Measurements from ENCODE around the gene WWC1.
"Not testable (repeated sequence)": the region's sequence is repeated elsewhere in the genome, so short reads cannot be mapped to it uniquely, and the experiment has no call there.

Gene WWC1

DNA sequence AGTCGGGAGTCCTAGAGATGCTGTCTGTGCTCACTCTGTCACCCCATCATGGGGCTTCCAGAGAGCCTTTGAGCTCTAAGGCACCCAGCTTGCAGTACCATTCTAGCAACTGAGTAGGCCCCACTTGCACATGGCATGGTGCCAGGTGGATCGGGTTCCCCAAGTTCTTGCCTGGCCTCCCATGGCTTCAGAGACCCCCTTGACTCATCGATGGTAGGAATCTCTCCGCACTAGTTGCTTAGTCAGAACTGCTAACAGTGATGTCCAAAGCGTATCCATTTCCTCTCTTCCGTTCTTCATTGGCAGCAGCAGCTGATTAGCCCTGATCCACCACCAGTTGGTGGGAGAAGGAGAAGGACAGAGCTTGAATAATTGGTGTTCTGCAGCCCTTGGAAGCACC lies 124.5 kb downstream of the WWC1 start:
- DNase-seq: no peak

DNA sequence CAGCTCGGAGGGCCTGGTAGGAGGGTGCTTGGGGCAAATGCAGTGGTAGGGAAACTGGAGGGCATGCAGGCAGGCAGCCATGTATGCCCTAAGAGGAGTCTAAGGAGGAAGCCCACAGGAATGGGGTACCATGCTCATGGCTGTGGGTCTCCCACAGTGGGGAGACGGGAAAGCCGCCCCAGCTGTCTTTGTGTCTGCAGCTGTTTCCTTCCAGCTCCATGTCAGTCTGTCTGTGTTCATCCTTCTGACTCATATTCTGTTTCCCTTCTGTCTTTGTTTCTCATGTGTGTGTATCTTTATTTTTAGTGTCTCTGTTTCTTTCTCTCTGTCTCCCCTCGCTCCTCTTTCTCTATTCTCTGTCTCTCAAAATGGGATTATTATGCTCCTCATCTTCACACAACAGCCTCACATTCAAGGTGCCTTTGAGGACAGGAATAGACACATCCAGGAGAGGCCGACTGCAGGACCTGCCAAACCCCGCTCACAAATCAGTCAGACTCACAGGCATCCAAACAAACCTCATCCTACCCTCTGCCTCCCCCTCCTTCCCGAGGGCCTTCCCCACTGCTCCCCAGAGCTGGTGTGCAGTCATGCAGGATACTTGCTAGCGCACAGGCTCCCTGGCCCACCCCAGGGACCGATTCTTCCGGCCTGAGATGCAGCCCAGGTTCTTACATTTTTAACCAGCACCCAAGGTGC lies 126.4 kb downstream of the WWC1 start:
- DNase-seq: no peak

DNA sequence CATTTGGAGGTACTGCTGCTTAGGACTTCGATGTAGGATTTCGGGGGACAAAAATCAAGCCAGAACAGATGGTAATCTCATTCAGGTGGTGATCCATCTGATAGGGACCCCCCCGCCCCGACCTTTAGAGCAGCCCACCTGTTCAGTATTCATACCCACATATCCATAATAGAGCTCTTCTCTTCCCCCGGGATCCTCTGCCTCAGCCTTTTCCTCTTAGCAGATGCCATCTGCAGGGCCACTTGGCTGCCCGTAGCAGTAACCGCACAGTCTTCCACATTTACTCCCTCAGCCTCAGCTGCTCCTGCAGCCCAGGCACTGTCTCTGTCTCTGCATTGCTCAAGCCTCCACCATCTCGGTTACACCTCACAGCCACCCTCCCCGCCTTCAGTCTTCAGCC lies 129.0 kb downstream of the WWC1 start:
- DNase-seq: no peak

DNA sequence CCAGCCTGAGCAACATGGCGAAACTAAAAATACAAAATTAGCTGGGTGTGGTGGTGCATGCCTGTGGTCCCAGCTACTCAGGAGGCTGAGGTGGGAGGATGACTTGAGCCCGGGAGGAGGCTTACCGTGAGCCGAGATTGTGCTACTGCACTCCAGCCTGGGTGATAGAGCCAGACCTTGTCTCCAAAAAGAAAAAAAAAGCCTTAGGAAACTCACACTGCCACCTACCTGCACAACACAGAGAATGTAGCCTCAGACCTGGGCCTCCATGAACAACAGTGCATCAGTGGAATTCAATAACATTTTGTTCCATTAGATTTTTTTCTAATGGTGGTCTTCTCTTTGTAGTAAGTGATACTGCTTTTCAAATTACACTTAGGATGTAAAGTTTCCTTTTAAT lies 131.0 kb downstream of the WWC1 start:
- no peak for DNase-seq

DNA sequence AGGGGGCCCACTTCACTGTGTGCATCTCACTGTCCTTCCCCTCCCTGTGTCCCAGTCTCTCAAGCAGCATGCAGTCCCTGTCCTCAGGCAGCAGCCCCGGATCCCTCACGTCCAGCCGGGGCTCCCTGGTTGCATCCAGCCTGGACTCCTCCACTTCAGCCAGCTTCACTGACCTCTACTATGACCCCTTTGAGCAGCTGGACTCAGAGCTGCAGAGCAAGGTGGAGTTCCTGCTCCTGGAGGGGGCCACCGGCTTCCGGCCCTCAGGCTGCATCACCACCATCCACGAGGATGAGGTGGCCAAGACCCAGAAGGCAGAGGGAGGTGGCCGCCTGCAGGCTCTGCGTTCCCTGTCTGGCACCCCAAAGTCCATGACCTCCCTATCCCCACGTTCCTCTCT lies 132.0 kb downstream of the WWC1 start:
- no peak for DNase-seq

DNA sequence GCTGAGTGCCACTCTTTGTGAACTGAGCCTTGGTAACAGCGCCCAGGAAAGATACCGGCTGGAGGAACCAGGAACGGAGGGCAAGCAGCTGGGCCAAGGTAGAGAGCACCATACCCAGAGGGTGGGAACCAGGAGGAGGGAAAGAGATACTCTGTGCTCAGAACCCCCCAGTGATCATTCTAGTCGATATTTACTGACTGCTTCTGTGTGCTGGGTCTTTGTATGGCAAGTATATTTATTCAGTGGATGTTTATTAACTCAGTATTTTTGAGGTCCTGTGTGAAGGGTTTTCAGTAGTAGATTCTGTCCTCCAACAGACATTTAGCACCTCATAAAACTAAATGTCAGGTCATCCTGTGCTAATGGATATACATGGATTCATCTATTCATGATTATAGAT lies 132.5 kb downstream of the WWC1 start:
- no peak for DNase-seq

DNA sequence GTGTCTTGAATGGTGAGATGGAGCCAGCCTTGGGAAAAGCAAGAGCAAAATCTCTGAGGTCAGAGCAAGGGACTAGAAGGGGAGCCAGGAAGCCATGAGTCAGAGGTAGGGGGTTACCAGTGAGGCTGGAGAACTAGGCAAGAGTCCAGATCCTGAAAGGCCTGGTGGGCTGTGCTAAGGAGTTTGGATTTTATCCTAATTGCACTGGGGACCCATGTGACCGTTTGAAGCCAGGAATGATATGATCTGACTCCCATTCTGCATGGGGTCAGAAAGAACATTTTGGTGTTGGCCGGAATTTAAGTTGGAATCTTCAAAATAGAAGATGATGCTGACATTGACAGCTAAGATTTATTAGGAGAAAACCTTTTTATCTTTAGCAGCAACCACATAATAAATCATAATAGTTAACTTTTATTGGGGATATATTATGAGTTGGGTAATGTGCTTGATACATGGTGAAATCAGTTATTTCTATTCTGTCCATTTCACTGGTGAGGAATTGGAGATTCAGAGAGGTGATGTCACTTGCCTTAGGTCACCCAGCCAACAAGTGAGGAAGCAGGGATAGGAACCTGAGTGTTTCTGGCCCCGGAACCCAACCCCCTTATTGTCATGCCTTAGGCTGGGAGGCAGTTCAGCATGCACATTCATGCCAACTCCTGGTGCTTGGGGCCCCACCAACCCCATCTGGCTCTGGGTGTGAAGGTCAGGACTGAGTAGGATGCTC lies 133.3 kb downstream of the WWC1 start:
- no peak for DNase-seq

DNA sequence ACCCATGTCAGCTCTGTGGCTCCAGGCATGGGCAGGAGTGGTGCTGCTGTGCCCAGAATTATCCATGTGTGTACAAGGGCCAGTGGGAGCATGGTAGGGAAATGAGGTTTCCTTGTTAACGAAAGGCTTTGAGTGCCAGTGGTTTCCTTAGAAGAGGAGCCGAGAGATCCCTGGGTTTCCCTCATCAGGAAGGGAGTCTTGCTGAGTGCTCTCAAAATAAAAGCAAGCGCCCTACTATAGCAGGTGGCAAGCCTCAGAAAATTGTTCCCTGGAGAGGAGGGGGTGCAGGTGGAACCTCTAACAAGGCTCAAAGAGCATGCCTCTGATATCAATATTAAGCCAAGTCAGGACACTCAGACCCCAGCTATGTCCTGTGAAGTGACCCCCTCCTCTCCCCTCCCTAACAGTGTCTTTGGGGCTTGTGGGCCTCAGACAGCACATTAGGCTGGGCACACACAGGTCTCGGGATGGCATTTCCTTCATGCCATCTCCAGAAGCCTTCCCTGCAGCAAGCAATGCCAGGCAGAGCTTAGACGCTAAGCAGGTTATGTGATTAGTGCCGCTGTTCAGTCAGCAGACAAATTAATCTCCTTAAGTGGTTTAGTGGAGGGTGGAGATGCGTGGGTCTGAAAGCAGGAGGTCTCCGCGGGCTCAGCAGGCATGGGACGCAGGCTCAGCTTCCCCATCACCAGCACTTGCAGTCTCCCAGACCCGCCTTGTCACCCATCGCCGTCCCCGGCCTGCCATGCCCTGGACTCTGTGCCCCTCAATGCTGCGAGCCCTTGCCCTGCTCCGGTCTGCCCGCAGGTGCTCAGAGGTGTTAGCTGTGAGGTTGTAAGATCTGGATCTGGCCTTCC lies 134.8 kb downstream of the WWC1 start:
- DNase-seq: no peak

DNA sequence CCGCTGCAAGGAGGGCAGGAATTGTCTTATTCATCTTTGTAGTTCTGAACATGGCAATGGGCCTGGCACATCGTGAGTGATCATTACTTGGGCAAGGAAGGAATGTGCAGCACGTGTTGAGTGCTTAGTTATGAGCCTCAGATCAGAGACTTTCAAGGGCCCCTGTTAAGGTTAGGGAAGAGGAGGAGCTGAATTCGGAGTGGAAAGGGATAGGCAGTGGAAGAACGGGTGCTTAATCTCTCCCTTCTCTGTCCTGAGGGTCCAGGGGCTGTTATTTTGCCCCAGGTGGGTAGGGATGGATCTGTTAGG lies 135.4 kb downstream of the WWC1 start:
- no peak for DNase-seq

DNA sequence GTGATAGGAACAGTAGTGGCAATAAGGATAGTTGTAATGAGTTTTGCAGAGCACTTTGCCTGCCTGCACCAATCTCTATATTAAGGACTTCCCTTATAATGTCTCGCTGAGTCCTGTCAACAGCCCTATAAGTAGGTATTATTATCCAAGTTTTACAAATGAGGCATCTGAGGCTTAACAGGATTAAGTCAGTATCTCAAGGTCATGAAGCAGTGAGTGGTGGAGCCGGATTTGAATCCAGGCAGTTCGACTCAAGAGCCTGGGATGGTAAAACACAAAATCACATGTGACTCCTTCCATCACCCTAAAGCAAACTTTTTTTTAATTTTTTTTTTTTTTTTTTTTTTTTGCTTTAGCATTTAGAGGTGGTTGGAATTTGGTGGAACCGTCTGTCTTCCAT lies 135.8 kb downstream of the WWC1 start:
- no peak for DNase-seq

DNA sequence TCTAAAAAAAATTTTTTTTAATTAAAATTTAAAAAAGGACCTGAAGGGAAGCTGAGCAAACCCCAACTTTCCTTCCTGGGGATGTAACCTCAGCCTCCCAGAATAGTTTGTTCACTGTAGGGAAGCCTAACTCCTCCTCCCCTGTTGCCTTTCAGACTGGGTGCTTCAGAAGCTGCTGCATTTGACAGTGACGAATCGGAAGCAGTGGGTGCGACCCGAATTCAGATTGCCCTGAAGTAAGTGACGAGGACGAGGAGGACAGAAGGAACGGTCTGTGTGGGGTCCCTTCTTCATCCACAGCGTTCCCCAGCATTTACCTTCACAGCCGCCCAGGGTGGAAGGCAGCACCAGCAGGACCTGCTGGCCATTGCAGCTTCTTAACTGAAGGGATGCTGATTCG lies 137.1 kb downstream of the WWC1 start:
- DNase-seq: no peak

DNA sequence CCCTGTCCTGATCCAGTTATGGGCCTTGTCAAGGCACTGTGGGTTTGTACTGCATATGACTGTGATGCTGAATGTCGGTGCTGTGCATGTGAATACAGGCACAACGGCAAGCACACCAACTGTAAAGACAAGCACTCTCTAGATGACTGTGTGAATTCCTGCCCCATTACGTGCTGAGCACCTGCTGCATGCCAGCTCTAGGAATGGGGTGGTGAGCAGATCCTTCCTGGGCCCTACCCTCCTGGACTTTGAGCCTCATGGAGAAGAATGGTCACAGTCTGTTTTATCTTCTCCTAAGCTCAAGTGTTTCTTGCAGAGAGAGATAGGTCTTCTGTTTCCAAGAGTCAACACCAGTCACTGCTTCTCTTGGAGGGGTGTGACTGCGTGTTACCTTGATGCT lies 138.9 kb downstream of the WWC1 start:
- DNase-seq: no peak

DNA sequence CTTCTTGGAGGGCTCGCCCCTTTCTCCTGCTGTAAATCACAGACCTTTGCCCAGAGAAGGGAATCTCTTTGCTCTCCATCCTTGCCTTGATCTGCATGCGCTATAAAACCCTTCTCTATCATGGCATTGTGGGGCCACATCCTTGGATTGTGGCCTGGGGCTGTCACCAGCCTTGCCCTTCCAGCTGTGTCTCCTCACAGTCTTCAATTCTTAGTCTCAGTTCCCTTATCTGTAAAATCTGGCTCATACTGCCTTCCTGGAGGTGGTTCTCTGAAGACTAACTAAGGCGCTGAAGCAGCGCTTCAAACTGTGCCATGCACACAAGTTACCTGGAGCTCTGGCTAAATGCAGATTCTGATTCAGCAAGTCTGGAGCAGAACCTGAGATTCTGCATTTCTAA lies 141.5 kb downstream of the WWC1 start:
- DNase-seq: no peak

DNA sequence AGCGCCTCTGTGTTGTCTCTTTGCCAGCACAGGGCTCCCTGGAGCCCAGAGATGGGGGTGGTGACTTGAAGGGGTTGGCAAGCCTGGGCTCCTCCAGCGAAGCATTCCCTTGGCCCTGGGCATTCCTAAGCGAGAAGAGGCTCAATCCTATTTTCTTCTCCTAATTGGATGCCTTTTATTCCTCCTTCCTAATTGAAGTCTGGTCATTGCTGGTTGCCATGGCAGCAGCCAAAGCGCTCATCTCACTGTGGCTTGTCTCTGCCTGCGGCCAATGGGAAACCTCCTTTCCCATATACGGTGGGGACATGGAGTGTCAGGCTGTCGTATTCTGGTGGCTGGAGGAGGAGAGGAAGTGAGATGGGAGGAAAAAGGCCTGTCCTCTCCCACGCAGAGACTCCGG lies 142.6 kb downstream of the WWC1 start:
- DNase-seq: no peak

DNA sequence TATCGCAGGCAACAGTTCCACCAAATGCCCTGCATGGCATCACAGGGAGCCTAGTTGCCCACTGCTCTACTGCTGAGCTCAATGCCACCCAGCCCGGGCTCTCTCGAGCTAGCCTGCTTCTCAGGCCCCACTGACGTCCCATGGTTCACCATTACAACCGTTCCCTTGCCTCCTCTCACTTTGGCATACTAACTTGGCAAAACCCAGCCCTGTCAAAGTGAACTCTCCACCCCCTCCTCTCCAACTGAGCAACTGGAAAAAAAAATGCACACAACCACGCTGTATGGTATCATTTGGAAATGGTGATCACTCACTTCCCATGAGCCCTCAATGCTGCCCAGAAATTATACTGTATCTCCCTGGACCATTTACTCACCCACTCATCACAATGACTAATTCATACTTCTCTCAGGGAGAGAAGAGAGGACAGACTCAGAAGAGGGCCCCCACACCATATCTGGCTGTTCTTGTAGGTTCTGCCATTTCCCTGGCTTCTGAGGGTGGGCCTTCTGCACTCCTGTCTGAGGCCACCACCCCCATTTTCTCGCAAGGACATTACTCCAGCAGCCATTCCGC lies 143.4 kb downstream of the WWC1 start:
- DNase-seq: no peak

DNA sequence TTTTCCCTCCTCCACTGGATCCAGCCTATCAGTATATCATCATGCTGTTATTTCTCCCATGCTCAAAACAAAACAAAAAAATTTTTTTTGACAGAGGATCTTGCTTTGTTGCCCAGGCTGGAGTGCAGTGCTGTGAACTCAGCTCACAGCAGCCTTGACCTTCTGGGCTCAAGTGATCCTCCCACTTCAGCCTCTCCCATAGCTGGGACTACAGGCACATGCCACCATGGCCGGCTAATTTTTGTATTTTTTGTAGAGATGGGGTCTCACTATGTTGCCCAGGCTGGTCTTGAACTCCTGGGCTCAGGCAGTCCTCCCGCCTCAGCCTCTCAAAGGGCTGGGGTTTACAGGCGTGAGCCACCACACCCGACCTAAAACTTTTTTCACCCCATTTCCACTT lies 143.9 kb downstream of the WWC1 start:
- DNase-seq: not testable (repeated sequence)

DNA sequence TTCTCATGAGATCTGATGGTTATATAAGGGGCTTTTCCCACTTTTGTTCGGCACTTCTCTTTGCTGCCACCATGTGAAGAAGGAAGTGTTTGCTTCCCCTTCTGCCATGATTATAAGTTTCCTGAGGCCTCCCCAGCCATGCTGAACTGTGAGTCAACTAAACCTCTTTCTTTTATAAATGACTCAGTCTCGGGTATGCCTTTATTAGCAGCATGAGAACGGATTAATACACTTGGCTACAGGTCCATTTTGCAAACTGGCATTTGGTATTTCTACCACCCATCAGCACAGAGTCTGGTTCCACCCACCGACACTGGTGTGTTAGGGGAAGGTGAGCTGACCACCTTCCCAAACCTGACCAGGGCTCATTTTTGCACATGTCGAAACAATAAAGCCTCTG lies 146.9 kb downstream of the WWC1 start:
- DNase-seq: no peak

DNA sequence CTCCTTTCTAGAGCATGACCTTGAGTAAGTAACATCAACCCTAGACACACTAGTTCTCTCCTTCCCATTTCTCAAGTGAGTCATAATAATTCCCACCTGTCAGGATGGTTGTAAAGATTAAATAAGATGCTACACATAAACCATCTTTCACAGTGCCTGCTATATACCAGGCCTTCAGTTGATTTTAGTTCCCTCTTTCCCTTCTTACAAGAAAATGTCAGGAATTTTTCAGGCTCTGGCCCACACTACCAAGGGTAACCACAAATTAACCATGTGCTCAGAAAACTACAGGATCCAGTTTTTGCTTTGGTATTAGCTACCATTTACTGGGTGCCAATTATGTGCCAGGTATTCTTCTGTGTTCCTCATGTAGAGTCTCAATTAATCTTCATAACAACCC lies 152.1 kb downstream of the WWC1 start:
- DNase-seq: no peak

DNA sequence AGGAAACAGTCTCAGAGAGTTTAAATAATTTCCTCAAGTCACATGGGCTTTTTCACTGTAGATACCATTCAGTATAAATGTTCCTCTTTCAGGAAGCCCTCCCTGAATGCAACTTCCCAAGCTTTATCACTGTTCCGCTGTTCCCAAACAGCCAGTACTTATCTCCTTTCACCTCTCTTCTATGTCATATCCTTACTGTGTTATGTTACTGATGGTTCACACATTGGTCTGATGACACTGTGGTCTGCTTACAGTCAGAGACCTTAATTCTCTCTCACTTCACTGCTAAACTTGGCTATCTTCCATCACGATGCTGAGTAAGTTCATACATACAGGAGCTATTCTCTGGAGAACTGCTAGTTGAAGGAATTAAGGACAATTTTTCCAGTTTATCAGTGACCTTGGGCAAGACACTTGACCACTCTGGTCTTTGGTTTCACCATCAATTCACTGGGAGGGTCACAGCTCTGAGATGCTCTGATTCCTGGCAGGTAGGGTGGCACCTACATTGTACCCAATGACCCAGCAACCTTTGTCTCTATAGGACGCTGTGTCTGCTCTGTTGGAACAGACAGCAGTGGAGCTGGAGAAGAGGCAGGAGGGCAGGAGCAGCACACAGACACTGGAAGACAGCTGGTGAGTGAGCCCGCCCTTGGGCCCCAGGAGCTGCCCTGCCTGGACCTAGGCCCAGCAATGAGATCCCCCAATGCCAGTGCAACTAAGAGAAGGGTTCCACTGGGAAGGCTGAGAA lies 152.7 kb downstream of the WWC1 start:
- DNase-seq: no peak

DNA sequence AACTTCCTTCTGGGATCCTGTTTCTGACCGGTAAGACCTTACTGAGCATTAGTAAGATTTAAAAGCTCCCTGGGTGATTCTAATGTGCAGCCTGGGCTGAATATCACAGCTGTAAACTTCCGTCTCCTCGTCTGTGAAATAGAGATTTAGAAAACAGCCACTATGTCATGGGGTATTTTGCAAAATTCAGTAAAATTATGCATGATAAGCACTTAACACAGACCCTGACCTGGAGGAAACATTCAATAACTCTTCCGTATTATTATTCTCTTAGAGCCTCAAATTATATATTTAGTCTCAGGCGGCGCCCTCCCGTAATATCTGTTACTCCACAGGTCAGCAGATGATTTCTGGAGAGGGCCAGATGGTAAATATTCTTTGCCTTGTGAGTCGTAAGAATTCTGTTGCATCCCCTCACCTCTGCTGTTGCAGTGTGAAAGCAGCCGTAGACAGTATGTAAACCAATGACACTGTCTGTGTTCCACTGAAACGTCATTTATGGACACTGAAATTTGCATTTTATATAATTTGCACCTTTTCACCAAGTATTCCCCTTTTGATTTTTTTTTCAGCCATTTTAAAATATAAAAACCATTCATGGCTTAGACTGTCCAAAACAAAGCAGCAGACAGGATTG lies 155.7 kb downstream of the WWC1 start:
- DNase-seq: no peak

DNA sequence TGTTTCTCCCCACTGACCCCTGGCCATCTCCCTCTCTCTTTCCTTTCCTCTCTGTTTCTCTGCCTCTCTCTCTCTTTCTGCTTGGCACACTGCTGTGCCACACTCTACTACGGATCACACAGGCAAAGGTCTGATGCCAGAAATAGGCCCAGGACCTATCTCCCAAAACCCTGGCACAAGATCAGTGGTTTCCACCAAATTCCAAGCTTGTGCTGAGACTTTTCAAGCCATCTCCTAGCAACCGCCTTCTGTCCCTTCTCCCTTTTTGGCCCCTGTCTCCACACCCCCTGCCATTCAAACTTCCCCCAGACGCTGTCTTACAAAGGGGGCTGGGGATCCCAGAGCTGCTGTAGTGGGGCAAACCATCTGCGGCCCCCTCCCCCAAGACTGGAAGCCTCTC lies 156.4 kb downstream of the WWC1 start:
- no peak for DNase-seq

DNA sequence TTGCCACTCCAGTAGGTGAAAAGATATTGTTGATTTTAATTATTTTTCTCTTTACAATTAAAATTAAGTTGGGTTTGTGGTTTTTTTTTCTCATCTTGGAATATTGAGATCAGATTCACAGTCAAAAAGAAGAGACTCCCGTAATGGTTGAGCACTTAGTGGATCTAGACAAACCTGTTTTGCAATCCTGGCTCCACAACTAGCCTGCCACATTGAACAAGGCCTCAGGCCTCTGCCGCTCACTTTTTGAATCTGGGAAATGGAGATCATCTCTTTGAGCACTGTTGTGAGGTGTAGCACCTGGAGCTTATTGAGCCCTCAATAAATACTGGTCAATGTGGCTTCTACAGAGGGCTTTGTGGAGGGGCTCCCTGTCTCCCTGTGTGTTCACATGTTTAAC lies 157.7 kb downstream of the WWC1 start:
- DNase-seq: no peak

DNA sequence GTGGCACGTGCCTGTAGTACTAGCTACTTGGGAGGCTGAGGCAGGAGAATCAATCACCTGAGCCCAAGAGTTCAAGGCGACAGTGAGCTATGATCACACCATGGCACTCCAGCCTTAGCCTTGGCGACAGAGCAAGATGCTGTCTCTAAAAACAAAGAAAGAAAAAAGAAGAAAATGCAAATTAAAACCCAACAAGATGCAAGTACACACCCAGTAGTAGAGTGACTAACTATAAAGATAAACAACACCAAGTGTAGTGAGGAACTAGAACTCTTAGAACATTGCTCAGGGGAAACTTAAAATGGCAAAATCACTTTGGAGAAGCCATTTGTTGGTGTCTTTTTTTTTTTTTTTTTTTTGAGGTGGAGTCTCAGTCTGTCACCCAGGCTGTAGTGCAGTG lies 160.1 kb downstream of the WWC1 start:
- no peak for DNase-seq

All from NCI-H2081 (cell line).